ENCODE measurements around the gene TSR1. TPM values are rescaled to one million over a fixed set of nuclear protein-coding genes. Genes with fewer than 3 reads are reported as not detected.

The TSR1 gene
- total RNA-seq, 1 experiment from 2014 or later, result 42.5 TPM

DNA sequence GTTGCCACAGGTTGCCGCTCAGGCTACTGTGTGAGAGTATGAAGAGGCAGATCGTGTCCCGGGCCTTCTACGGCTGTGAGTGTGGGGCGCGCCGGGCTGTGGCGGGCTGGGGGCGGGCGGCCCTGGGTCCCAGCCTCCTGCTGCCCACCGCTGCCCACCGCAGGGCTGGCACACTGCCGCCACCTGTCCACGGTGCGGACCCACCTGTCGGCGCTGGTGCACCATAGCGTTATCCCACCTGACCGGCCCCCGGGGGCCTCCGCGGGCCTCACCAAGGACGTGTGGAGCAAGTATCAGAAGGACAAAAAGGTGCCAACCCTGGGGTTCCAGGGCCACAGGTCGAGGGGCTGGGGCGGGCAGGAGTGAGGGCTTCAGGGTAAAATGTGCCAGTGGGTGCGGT lies 35.9 kb upstream of the TSR1 start:
- no peak overlapping the region for H3K4me3 ChIP-seq
- H3K27me3 ChIP-seq (ENCODE audit: insufficient read depth, low read depth), result no peaks in the 10 kb centered on the region
- intact Hi-C loops (cut with micrococcal nuclease; ENCODE audit: unreplicated experiment), result no loop called here
- H3F3A ChIP-seq (ENCODE audit: insufficient read depth, low read depth), result no peaks in the 10 kb centered on the region
- no peak overlapping the region for H3K27ac ChIP-seq
- no peaks in the 10 kb centered on the region for H4K20me1 ChIP-seq (ENCODE audit: insufficient read depth)
- TF ChIP-seq, protein P1, sequence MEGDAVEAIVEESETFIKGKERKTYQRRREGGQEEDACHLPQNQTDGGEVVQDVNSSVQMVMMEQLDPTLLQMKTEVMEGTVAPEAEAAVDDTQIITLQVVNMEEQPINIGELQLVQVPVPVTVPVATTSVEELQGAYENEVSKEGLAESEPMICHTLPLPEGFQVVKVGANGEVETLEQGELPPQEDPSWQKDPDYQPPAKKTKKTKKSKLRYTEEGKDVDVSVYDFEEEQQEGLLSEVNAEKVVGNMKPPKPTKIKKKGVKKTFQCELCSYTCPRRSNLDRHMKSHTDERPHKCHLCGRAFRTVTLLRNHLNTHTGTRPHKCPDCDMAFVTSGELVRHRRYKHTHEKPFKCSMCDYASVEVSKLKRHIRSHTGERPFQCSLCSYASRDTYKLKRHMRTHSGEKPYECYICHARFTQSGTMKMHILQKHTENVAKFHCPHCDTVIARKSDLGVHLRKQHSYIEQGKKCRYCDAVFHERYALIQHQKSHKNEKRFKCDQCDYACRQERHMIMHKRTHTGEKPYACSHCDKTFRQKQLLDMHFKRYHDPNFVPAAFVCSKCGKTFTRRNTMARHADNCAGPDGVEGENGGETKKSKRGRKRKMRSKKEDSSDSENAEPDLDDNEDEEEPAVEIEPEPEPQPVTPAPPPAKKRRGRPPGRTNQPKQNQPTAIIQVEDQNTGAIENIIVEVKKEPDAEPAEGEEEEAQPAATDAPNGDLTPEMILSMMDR (conservative IDR thresholded peaks at IDR 0.05), result no peak
- TF ChIP-seq EZH2 (IDR thresholded peaks at IDR 0.05; ENCODE audit: low read depth), result no peak
- H3K36me3 ChIP-seq (ENCODE audit: low read depth), result no peaks in the 10 kb centered on the region
- H3K9me3 ChIP-seq (ENCODE audit: insufficient read depth, low read depth), result no peaks in the 10 kb centered on the region
- DNase-seq, result no peak
- no peaks in the 10 kb centered on the region for H3K4me1 ChIP-seq (replicated peaks; ENCODE audit: insufficient read depth)
- no TSS peak for BruUV-seq (replicated peaks)
- no peak overlapping the region for H2AFZ ChIP-seq
- ChIA-PET CTCF (no interaction called here), POLR2A (ENCODE audit: unreplicated experiment) (no interaction called here)
- H3K4me2 ChIP-seq, result no peak overlapping the region
- no peaks in the 10 kb centered on the region for H3K79me2 ChIP-seq (ENCODE audit: low read depth)
- H3K9me2 ChIP-seq (ENCODE audit: insufficient read depth), result no peaks in the 10 kb centered on the region

DNA sequence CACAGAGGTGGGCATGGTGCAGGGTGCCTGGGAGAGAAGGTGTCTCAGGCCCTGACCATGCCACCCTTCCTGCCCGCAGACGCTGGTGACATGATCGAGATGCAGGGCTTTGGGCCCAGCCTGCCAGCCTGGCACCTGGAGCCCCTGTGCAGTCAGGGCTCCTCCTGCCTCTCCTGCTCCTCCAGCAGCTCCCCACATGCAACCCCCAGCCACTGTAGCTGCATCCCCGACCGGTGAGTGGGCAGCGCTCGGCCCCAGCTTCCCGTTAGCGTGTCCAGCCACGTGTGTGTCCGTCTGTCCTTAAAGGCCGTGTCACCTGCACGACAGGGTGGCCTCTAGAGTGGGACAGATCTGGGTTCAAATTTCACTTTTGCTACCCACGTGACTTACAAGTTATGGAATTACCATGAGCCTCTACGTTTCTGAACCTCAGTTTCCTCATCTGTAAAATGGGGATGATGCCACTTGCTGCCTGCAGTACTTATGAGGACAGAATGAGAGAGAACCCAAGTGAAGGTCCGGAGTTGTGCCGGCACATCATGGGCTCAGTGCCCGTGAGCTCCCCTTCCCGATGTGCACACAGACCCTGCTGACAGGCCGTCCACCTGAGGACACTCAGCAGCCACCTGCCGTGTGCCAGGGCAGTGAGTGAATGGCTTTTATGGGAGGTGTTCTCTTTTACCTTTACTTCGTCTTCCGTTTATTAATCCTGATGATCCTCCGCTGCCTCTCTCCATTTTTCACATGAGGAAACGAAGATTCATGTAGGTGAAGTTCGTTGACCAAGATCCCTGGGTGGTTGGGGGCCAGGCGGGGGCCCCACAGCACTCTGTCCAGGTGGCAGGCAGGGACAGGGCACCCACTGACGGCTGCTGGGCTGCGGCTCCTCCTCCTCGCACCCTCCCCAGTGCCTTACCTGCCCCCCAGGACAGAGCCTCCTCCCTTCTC lies 35.2 kb upstream of the TSR1 start:
- H3K36me3 ChIP-seq (ENCODE audit: low read depth), result no peaks in the 10 kb centered on the region
- intact Hi-C loops (cut with micrococcal nuclease; ENCODE audit: unreplicated experiment), result no loop called here

DNA sequence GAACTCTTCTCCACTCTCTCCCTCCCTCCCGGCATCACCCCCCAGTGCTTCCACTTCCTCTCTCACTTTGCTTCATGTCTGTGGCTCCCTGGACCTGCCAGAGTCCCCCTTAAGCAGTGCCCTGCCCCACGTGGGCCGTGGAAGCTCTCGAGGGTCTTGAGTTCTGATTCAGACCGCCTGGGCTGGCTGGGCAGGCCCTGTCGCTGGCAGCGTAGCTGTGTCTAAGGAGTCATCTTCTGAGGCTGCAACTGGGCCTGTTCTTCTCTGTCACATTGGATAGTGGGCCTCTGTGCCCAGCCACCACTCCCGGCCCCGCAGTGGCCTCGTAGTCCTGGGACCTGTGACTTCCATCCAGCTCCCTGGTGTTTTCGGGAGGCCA lies 33.9 kb upstream of the TSR1 start:
- intact Hi-C loops (cut with micrococcal nuclease; ENCODE audit: unreplicated experiment), result no loop called here
- BruUV-seq (replicated peaks), result no TSS peak
- H4K20me1 ChIP-seq (ENCODE audit: insufficient read depth), result no peaks in the 10 kb centered on the region
- H3K79me2 ChIP-seq (ENCODE audit: low read depth), result no peaks in the 10 kb centered on the region
- H3K4me3 ChIP-seq, result no peak overlapping the region
- no peaks in the 10 kb centered on the region for H3K27me3 ChIP-seq (ENCODE audit: insufficient read depth, low read depth)
- ChIA-PET POLR2A (ENCODE audit: unreplicated experiment) (no interaction called here), CTCF (no interaction called here)
- no peaks in the 10 kb centered on the region for H3F3A ChIP-seq (ENCODE audit: insufficient read depth, low read depth)
- H2AFZ ChIP-seq, result no peak overlapping the region
- no peak for TF ChIP-seq EZH2 (IDR thresholded peaks at IDR 0.05; ENCODE audit: low read depth)
- TF ChIP-seq, protein P1 (conservative IDR thresholded peaks at IDR 0.05), result no peak
- no peak overlapping the region for H3K4me2 ChIP-seq
- no peaks in the 10 kb centered on the region for H3K4me1 ChIP-seq (replicated peaks; ENCODE audit: insufficient read depth)
- H3K36me3 ChIP-seq (ENCODE audit: low read depth), result no peaks in the 10 kb centered on the region
- H3K27ac ChIP-seq, result no peak overlapping the region
- no peaks in the 10 kb centered on the region for H3K9me2 ChIP-seq (ENCODE audit: insufficient read depth)
- H3K9me3 ChIP-seq (ENCODE audit: insufficient read depth, low read depth), result no peaks in the 10 kb centered on the region
- no peak for DNase-seq

More for the DNA sequence above, 35.2 kb upstream of the TSR1 start:
- CTCF ChIA-PET, result no interaction called here
- H3K4me3 ChIP-seq, result no peak overlapping the region
- no peaks in the 10 kb centered on the region for H3K9me3 ChIP-seq (ENCODE audit: insufficient read depth, low read depth)
- H2AFZ ChIP-seq, result no peak overlapping the region
- no peak for TF ChIP-seq EZH2 (IDR thresholded peaks at IDR 0.05; ENCODE audit: low read depth)
- TF ChIP-seq, protein P1 (conservative IDR thresholded peaks at IDR 0.05), result no peak
- no TSS peak for BruUV-seq (replicated peaks)
- no peaks in the 10 kb centered on the region for H3K27me3 ChIP-seq (ENCODE audit: insufficient read depth, low read depth)
- POLR2A ChIA-PET (ENCODE audit: unreplicated experiment), result no interaction called here
- no peaks in the 10 kb centered on the region for H3F3A ChIP-seq (ENCODE audit: insufficient read depth, low read depth)
- H4K20me1 ChIP-seq (ENCODE audit: insufficient read depth), result no peaks in the 10 kb centered on the region
- no peak overlapping the region for H3K4me2 ChIP-seq
- H3K27ac ChIP-seq, result no peak overlapping the region
- no peaks in the 10 kb centered on the region for H3K9me2 ChIP-seq (ENCODE audit: insufficient read depth)
- no peaks in the 10 kb centered on the region for H3K79me2 ChIP-seq (ENCODE audit: low read depth)
- no peaks in the 10 kb centered on the region for H3K4me1 ChIP-seq (replicated peaks; ENCODE audit: insufficient read depth)
- DNase-seq, result no peak
